Tibial artery (tissue), 4 donors: ENCODE results near the gene CLECL1.
A peak's percentile ranks its signal among the peaks of the same experiment; 100 is the strongest.

Source experiments
- DNase-seq, 2 donors: peaks; one replicate each; pipeline ENCODE4 v3.0.0-alpha.2; 2019
- H3K27ac ChIP-seq, 2 donors: fragments of 200-600 bp; sonication (generic) in 1 of 2; 1 replicate in 1 of 2; 2 replicates in 1 of 2; pipeline ENCODE4 v1.5.1; 2018 to 2019; ENCODE audit warnings: mild to moderate bottlenecking in 1 of 2
- H3K27me3 ChIP-seq, 2 donors: fragments of 200-600 bp; sonication (generic) in 1 of 2; one replicate each; pipeline versions ENCODE4 v1.5.1 to v1.6.0; 2016 to 2019
- H3K36me3 ChIP-seq, 3 donors: fragments of 200-600 bp; sonication (generic) in 2 of 3; one replicate each; pipeline ENCODE4 v1.5.1; 2016 to 2019; ENCODE audit warnings: mild to moderate bottlenecking in 2 of 3
- H3K4me1 ChIP-seq, 4 donors: fragments of 200-600 bp; sonication (generic) in 2 of 4; 1 replicate in 3 of 4; 2 replicates in 1 of 4; pipeline ENCODE4 v1.5.1; 2016 to 2019
- H3K4me3 ChIP-seq, 2 donors: fragments of 200-600 bp; sonication (generic) in 1 of 2; 1 replicate in 1 of 2; 2 replicates in 1 of 2; pipeline ENCODE4 v1.5.1; 2018 to 2019; ENCODE audit warnings: mild to moderate bottlenecking in 2 of 2
- H3K9me3 ChIP-seq, 3 donors: fragments of 200-600 bp; sonication (generic) in 1 of 3; one replicate each; pipeline ENCODE4 v1.5.1; 2016 to 2019
- CTCF ChIP-seq, 2 experiments: fragments of 200-600 bp in 1 of 2; fragments of 450-650 bp in 1 of 2; IDR thresholded peaks; one replicate each; pipeline ENCODE4 v1.5.1; 2017 to 2019; ENCODE audit warnings: antibody characterized with exemption in 2 of 2, mild to moderate bottlenecking in 1 of 2, moderate library complexity in 1 of 2
- intact Hi-C: fragments of 100-400 bp; cut with DNase I; formaldehyde crosslinking; loops from one replicate; pipeline ENCODE4 v1.15.0; 2023; ENCODE audit warnings: low total_unique reads

CLECL1 gene

GRCh38 chr12:9711664-9712063 is 21.2 kb downstream of the CLECL1 start:
- H3K4me3 ChIP-seq = no peak overlapping the region
- H3K27me3 ChIP-seq = no peaks in the 10 kb centered on the region
- intact Hi-C loops = loop anchor here (5.0 kb wide), 1 partner anchor 1909 kb away; no protein-coding TSS in a partner anchor
- no peak overlapping the region for H3K27ac ChIP-seq
- no peaks in the 10 kb centered on the region for H3K9me3 ChIP-seq
- no peak for DNase-seq
- H3K4me1 ChIP-seq = no peaks in the 10 kb centered on the region
- H3K36me3 ChIP-seq = no peaks in the 10 kb centered on the region
- TF ChIP-seq CTCF (IDR thresholded peaks at IDR 0.05) = no peak

- no peaks in the 10 kb centered on the region for H3K36me3 ChIP-seq
- no peaks in the 10 kb centered on the region for H3K27me3 ChIP-seq
- H3K27ac ChIP-seq = no peak overlapping the region
- intact Hi-C loops = loop anchor here (5.0 kb wide), 1 partner anchor 1908 kb away; no protein-coding TSS in a partner anchor
- no peaks in the 10 kb centered on the region for H3K9me3 ChIP-seq
- DNase-seq = no peak
- H3K4me1 ChIP-seq = no peaks in the 10 kb centered on the region
- no peak overlapping the region for H3K4me3 ChIP-seq
- TF ChIP-seq CTCF (IDR thresholded peaks at IDR 0.05) = no peak
Observed at GRCh38 chr12:9710584-9711375, 22.1 kb downstream of the CLECL1 start.

- Histone ChIP-seq H3K9me3 (no peaks in the 10 kb centered on the region), H3K36me3 (no peaks in the 10 kb centered on the region), H3K4me3 (no peak overlapping the region), H3K27me3 (no peaks in the 10 kb centered on the region), H3K4me1 (no peaks in the 10 kb centered on the region), H3K27ac (no peak overlapping the region)
- intact Hi-C loops = loop anchor here (5.0 kb wide), 1 partner anchor 72 kb away; no protein-coding TSS in a partner anchor
- TF ChIP-seq CTCF (IDR thresholded peaks at IDR 0.05) = no peak
- no peak for DNase-seq
Observed at GRCh38 chr12:9708853-9709252, 24.0 kb downstream of the CLECL1 start.

GRCh38 chr12:9707864-9708808 is 24.8 kb downstream of the CLECL1 start:
- H3K27ac ChIP-seq = no peak overlapping the region
- H3K9me3 ChIP-seq = no peaks in the 10 kb centered on the region
- DNase-seq = peak in 1 of 2 donors; percentile 31
- intact Hi-C loops = loop anchor here (5.0 kb wide), 1 partner anchor 71 kb away; no protein-coding TSS in a partner anchor
- no peak overlapping the region for H3K4me3 ChIP-seq
- no peaks in the 10 kb centered on the region for H3K27me3 ChIP-seq
- peak; percentile 60 to 74 for TF ChIP-seq CTCF (IDR thresholded peaks at IDR 0.05)
- H3K36me3 ChIP-seq = no peaks in the 10 kb centered on the region
- H3K4me1 ChIP-seq = no peaks in the 10 kb centered on the region

- DNase-seq = no peak
- H3K4me1 ChIP-seq = no peaks in the 10 kb centered on the region
- H3K9me3 ChIP-seq = no peaks in the 10 kb centered on the region
- H3K36me3 ChIP-seq = no peaks in the 10 kb centered on the region
- intact Hi-C loops = loop anchor here (5.0 kb wide), 1 partner anchor 70 kb away; no protein-coding TSS in a partner anchor
- H3K4me3 ChIP-seq = no peak overlapping the region
- no peak for TF ChIP-seq CTCF (IDR thresholded peaks at IDR 0.05)
- no peaks in the 10 kb centered on the region for H3K27me3 ChIP-seq
- H3K27ac ChIP-seq = no peak overlapping the region
Observed at GRCh38 chr12:9707356-9707755, 25.5 kb downstream of the CLECL1 start.
